Measurements from ENCODE around the gene SIK3.

- TF ChIP-seq CTCF (IDR thresholded peaks at IDR 0.05; ENCODE audit: low read depth, low read length) (no peak), POLR2A (IDR thresholded peaks at IDR 0.05; ENCODE audit: extremely low read depth, insufficient read length) (no peak), MAX (IDR thresholded peaks at IDR 0.05; ENCODE audit: low read depth, low read length) (0 out of 2 replicates have a peak, but pooled peaks have one; percentile 35), MYC (IDR thresholded peaks at IDR 0.05; ENCODE audit: low read depth, low read length) (no peak)
Observed at GRCh38 chr11:117096201-117096991, 1.8 kb downstream of the SIK3 start.
